K562 (cell line): Measurements from ENCODE around the gene TRIO. TPM values are rescaled to one million over a fixed set of nuclear protein-coding genes. Genes with fewer than 3 reads are reported as not detected.

ENCODE experiments used
- ATAC-seq: fragments of 200-7000 bp; cut with Tn5 transposase; 3 replicates; pipeline ENCODE4 v1.9.1; 2020; ENCODE audit warnings: moderate library complexity
- BruUV-seq: library from RNA; stranded (reverse); fragments of 400-500 nt; replicated peaks from 2 replicates; lab custom pipeline; 2021; lab: Mats Ljungman, UMichigan
- CTCF ChIA-PET: fragments of 300-600 bp; formaldehyde crosslinking; extraction: SDS; loops from one replicate; lab custom pipeline; 2021; ENCODE audit warnings: low intra/inter-chr PET ratio; lab: Yijun Ruan, JAX
- POLR2A ChIA-PET: fragments of 300-600, 350-650 bp; sonication (Branson Sonifier 250); formaldehyde crosslinking; extraction: SDS; loops from one replicate; lab custom pipeline; 2021; ENCODE audit warnings: antibody characterized with exemption, inconsistent platforms; lab: Yijun Ruan, JAX
- DNase-seq, 4 experiments: peaks; one replicate each; pipeline versions ENCODE4 v3.0.0 to v3.0.0-alpha.2; 2011 to 2018; ENCODE audit warnings: low spot score in 3 of 4, mixed read lengths in 3 of 4; ENCODE audit errors: extremely low read depth in 1 of 4
- FAIRE-seq: peaks from 2 replicates; lab custom pipeline; 2011; peaks lifted over from hg19 to GRCh38; lab: Jason Lieb, UNC
- H2AFZ ChIP-seq: 2 replicates; pipeline ENCODE4 v1.6.0; 2011; ENCODE audit warnings: low read depth, low read length, control low read depth, inconsistent platforms
- H3K27ac ChIP-seq: fragments of 200-600 bp; 3 replicates; pipeline ENCODE4 v1.8.0; 2011; ENCODE audit warnings: low read depth, mild to moderate bottlenecking, control low read depth, inconsistent platforms, low read length, moderate library complexity, mixed read lengths; ENCODE audit errors: extremely low read depth
- H3K27me3 ChIP-seq, 2 experiments: fragments of 300-600 bp in 1 of 2; 2 replicates in 1 of 2; 3 replicates in 1 of 2; pipeline versions ENCODE4 v1.6.0 to v1.8.0; 2011; ENCODE audit warnings: inconsistent platforms in 2 of 2, low read length in 2 of 2, mild to moderate bottlenecking in 1 of 2, mixed read lengths in 1 of 2, moderate library complexity in 1 of 2; ENCODE audit not compliant: control insufficient read depth in 2 of 2, insufficient read depth in 2 of 2
- H3K36me3 ChIP-seq: fragments of 300-600 bp; 3 replicates; pipeline ENCODE4 v1.8.0; 2011; ENCODE audit warnings: mild to moderate bottlenecking, low read length, inconsistent platforms; ENCODE audit not compliant: control insufficient read depth, insufficient read depth
- H3K4me1 ChIP-seq, 2 experiments: fragments of 200-600 bp in 1 of 2; replicated peaks in 1 of 2; 2 replicates in 1 of 2; 3 replicates in 1 of 2; pipeline versions ENCODE4 v1.5.1 to v1.8.0; 2011; ENCODE audit warnings: inconsistent platforms in 2 of 2, low read length in 2 of 2, mild to moderate bottlenecking in 1 of 2, mixed read lengths in 1 of 2, moderate library complexity in 1 of 2; ENCODE audit not compliant: control insufficient read depth in 2 of 2, insufficient read depth in 2 of 2
- H3K4me2 ChIP-seq: 2 replicates; pipeline ENCODE4 v1.6.1; 2011; ENCODE audit warnings: low read length, control low read depth, inconsistent platforms, mixed read lengths; ENCODE audit not compliant: insufficient read depth
- H3K4me3 ChIP-seq: fragments of 200-600 bp; sonication (generic), shearing (Covaris generic); 2 replicates; pipeline ENCODE4 v1.5.1; 2016; ENCODE audit warnings: control low read depth, inconsistent platforms
- H3K79me2 ChIP-seq: fragments of 200-600 bp; 3 replicates; pipeline ENCODE4 v1.8.0; 2011; ENCODE audit warnings: low read length, inconsistent platforms; ENCODE audit not compliant: control insufficient read depth, insufficient read depth
- H3K9ac ChIP-seq, 2 experiments: 2 replicates each; pipeline versions ENCODE4 v1.6.0 to v1.6.1; 2011; ENCODE audit warnings: low read depth in 2 of 2, low read length in 2 of 2, control low read depth in 1 of 2, inconsistent platforms in 1 of 2, mild to moderate bottlenecking in 1 of 2, mixed read lengths in 1 of 2; ENCODE audit not compliant: insufficient read depth in 1 of 2
- H3K9me1 ChIP-seq: one replicate; pipeline ENCODE4 v1.6.0; 2011; ENCODE audit warnings: inconsistent platforms, mild to moderate bottlenecking, low read length, moderate library complexity; ENCODE audit not compliant: control insufficient read depth, insufficient read depth
- H3K9me3 ChIP-seq: replicated peaks from 2 replicates; pipeline ENCODE4 v1.5.1; 2011; ENCODE audit warnings: low read depth, low read length, inconsistent platforms; ENCODE audit not compliant: control insufficient read depth, insufficient read depth
- H4K20me1 ChIP-seq: replicated peaks from 2 replicates; pipeline ENCODE4 v1.6.1; 2011; ENCODE audit warnings: low read length, inconsistent platforms, mixed read lengths; ENCODE audit not compliant: control insufficient read depth, insufficient read depth
- E2F8 ChIP-seq: fragments of 450-650 bp; IDR thresholded peaks from 2 replicates; pipeline ENCODE4 v1.7.1; 2018; ENCODE audit warnings: mild to moderate bottlenecking, low read depth; ENCODE audit not compliant: partially characterized antibody
- KAT2B ChIP-seq: IDR thresholded peaks from one replicate; pipeline ENCODE4 v1.6.1; 2012; ENCODE audit warnings: low read depth, mild to moderate bottlenecking, control low read depth, inconsistent platforms, low read length, moderate library complexity
- in situ Hi-C: fragments of 300-500 bp; cut with MboI; formaldehyde crosslinking; loops from 4 replicates; pipeline ENCODE4 v1.15.0; 2018; ENCODE audit warnings: inconsistent platforms, mixed read lengths
- intact Hi-C: fragments of 100-400 bp; cut with micrococcal nuclease; formaldehyde crosslinking; loops from 2 replicates; pipeline ENCODE4 v1.14.2; 2022
- polyA plus RNA-seq, 8 experiments: library from polyadenylated mRNA; depleted of rRNA in 4 of 8; stranded (reverse) in 5 of 8; unstranded in 3 of 8; fragments of >200 nt; fragmentation: Nextera tagmentation in 2 of 8; fragmentation: Illumina TruSeq in 1 of 8; extraction: Ambion mirVana in 2 of 8; extraction: Trizol in 1 of 8; gene quantifications; 2 replicates each; pipeline versions ENCODE4 v1.2.1 to v1.2.3, GENCODE V29; 2011 to 2014; ENCODE audit warnings: inconsistent platforms in 1 of 8, missing spikeins in 1 of 8
- total RNA-seq, 7 experiments: library from RNA; depleted of rRNA in 6 of 7; stranded (reverse); fragments of >200 nt in 6 of 7; fragmentation: Illumina TruSeq in 2 of 7; extraction: Trizol in 2 of 7; gene quantifications; 2 replicates each; pipeline versions ENCODE4 v1.2.1 to v1.2.3, GENCODE V29; 2011 to 2021; ENCODE audit warnings: low replicate concordance in 1 of 7

TRIO gene
- total and polyA plus RNA-seq, 9 of the 15 experiments (the other 6 are each of a cell fraction or from before 2014, with no cell fraction given): 0.24 to 5.0 (median 1.1) TPM

- TF ChIP-seq E2F8: no peak
Measured at GRCh38 chr5:14127587-14127986, 15.6 kb upstream of the TRIO start (continued).

DNA sequence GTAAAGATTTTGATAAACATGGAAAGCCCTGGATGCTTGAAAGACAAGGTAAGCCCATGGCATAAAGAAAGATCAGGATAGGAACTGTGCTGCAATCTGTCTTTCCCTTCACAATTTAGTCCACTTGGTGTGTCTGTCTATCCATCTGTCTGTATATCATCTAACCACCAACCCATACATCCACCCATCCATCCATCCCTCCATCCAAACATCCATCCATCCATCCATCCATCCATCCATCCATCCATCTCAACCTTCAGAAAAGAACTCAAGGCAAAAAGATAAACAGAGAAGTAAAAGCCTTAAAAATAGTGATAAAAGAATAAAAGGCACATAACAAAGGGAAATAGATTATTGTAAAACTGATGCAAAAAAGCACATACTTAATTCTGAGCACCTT, 15.1 kb upstream of the TRIO start:
- POLR2A ChIA-PET: no interaction called here
- Histone ChIP-seq H2AFZ (no peak overlapping the region), H3K4me3 (no peak overlapping the region), H3K9me1 (no peaks in the 10 kb centered on the region), H3K9me3 (no peaks in the 10 kb centered on the region), H3K27ac (no peak overlapping the region), H3K27me3 (peaks cover 0 to 5% of the 10 kb centered on the region in 2 experiments; a peak in 1 of 5 replicates), H4K20me1 (no peaks in the 10 kb centered on the region), H3K4me2 (no peak overlapping the region), H3K36me3 (no peaks in the 10 kb centered on the region), H3K4me1 (no peaks in the 10 kb centered on the region), H3K9ac (no peak overlapping the region), H3K79me2 (no peaks in the 10 kb centered on the region)
- intact Hi-C loops (no loop called here), in situ Hi-C loops (no loop called here)
- DNase-seq (no peak), FAIRE-seq (no peak), ATAC-seq (no peak)
- BruUV-seq: no TSS peak
- CTCF ChIA-PET: no interaction called here
- TF ChIP-seq KAT2B: no peak
